Lower leg skin (tissue), 4 donors: Measurements from ENCODE around the gene OR13A1. TPM values are rescaled to one million over a fixed set of nuclear protein-coding genes. Genes with fewer than 3 reads are reported as not detected.
"Not testable (repeated sequence)": the region's sequence is repeated elsewhere in the genome, so short reads cannot be mapped to it uniquely, and the experiment has no call there.

Source experiments
- DNase-seq, 2 donors: peaks; one replicate each; pipeline ENCODE4 v3.0.0-alpha.2; 2019; ENCODE audit warnings: low spot score in 2 of 2
- H3K4me3 ChIP-seq: fragments of 200-600 bp; sonication (generic); 2 replicates; pipeline ENCODE4 v1.5.1; 2017; ENCODE audit warnings: mild to moderate bottlenecking, low read depth; ENCODE audit not compliant: poor library complexity, severe bottlenecking
- POLR2A ChIP-seq, 2 donors: fragments of 450-650 bp; IDR thresholded peaks; one replicate each; pipeline ENCODE4 v1.6.1; 2016 to 2017; ENCODE audit warnings: antibody characterized with exemption in 2 of 2, mild to moderate bottlenecking in 1 of 2, moderate library complexity in 1 of 2
- WGBS, 2 donors: methylation state at CpG; one replicate each; pipeline ENCODE4 v1.1.5; 2018; 5-methylcytosine and 5-hydroxymethylcytosine counted together
- intact Hi-C: fragments of 100-400 bp; cut with DNase I; formaldehyde crosslinking; loops from one replicate; pipeline ENCODE4 v1.15.0; 2023; ENCODE audit warnings: low total_unique reads
- total RNA-seq, 4 donors: library from RNA; depleted of rRNA; stranded (reverse); fragments of >200 nt; gene quantifications; one replicate each; pipeline ENCODE4 v1.1.0, GENCODE V29; 2016
- TF ChIP-seq, protein P1 (sequence below), 3 donors: fragments of 450-650 bp; IDR thresholded peaks; one replicate each; pipeline ENCODE4 v1.5.1; 2016; ENCODE audit warnings: antibody characterized with exemption in 3 of 3, mild to moderate bottlenecking in 3 of 3, moderate library complexity in 2 of 3

OR13A1 gene
- total RNA-seq, 4 donors from 2014 or later: 0.10 TPM; not detected in 3

DNA sequence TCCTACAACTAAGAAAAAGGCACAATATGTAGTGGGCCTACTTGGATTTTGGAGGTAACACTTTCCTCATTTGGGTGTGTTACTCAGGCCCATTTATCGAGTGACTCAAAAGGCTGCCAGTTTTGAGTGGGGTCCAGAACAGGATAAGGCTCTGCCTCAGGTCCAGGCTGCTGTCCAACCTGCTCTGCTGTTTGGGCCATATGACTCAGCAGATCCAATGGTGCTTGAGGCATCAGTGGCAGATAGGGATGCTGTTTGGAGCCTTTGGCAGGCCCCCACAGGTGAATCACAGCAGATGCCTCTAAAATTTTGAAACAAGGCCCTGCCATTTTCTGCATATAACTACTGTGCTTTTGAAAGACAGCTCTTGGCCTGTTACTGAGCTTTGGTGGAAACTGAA is 24.5 kb upstream of the OR13A1 start:
- TF ChIP-seq POLR2A (IDR thresholded peaks at IDR 0.05): no peak
- TF ChIP-seq, protein P1, sequence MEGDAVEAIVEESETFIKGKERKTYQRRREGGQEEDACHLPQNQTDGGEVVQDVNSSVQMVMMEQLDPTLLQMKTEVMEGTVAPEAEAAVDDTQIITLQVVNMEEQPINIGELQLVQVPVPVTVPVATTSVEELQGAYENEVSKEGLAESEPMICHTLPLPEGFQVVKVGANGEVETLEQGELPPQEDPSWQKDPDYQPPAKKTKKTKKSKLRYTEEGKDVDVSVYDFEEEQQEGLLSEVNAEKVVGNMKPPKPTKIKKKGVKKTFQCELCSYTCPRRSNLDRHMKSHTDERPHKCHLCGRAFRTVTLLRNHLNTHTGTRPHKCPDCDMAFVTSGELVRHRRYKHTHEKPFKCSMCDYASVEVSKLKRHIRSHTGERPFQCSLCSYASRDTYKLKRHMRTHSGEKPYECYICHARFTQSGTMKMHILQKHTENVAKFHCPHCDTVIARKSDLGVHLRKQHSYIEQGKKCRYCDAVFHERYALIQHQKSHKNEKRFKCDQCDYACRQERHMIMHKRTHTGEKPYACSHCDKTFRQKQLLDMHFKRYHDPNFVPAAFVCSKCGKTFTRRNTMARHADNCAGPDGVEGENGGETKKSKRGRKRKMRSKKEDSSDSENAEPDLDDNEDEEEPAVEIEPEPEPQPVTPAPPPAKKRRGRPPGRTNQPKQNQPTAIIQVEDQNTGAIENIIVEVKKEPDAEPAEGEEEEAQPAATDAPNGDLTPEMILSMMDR (IDR thresholded peaks at IDR 0.05): no peak
- no peak for DNase-seq
- 55 to 60% methylated on average over 1 of the region's 1 CpG for WGBS, 2 donors
- no peak overlapping the region for H3K4me3 ChIP-seq
- intact Hi-C loops: no loop called here

DNA sequence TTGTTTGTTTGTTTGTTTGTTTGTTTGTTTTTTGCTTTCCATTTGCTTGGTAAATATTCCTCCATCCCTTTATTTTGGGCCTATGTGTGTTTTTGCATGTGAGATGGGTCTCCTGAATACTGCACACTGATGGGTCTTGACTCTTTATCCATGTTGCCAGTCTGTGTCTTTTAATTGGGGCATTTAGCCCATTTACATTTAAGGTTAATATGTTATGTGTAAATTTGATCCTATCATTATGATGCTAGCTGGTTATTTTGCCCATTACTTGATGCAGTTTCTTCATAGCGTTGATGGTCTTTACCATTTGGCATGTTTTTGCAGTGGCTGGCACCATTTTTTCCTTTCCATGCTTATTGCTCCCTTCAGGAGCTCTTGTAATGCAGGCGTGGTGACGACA is 16.4 kb upstream of the OR13A1 start:
- intact Hi-C loops, H3K4me3 ChIP-seq, DNase-seq: not testable (repeated sequence)
- WGBS, 2 donors: 86 to 87% methylated on average over 3 of the region's 3 CpGs

DNA sequence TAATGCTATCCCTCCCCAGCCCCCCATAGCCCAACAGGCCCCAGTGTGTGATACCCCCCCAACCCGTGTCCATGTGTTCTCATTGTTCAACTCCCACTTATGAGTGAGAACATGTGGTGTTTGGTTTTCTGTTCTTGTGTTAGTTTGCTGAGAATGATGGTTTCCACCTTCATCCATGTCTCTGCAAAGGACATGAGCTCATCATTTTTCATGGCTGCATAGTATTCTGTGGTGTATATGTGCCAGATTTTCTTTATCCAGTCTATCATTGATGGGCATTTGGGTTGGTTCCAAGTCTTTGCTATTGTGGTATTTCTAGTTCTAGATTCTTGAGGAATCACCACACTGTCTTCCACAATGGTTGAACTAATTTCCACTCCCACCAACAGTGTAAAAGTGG is 11.5 kb upstream of the OR13A1 start:
- intact Hi-C loops, H3K4me3 ChIP-seq, DNase-seq: not testable (repeated sequence)
- 87 to 92% methylated on average over 1 of the region's 1 CpG for WGBS, 2 donors

DNA sequence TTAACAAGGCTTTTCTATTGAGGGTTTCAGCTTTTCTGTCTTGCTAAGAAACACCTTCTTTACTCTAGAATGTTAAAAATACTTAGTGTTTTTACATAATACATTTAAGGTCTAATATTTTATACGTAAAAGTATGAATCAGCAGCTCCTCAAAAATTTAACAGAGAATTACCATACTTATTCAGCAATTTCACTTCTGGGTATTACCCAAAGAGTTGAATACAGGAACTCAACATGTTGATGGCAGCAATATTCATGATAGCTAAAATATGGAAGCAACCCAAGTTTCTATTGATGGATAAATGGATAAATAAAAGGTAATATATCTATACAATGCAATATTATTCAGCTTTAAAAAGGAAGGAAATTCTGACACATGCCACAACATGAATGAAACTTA is 9.7 kb upstream of the OR13A1 start:
- intact Hi-C loops: no loop called here
- no peak for DNase-seq
- 76 to 83% methylated on average over 1 of the region's 1 CpG for WGBS, 2 donors
- TF ChIP-seq, protein P1 (IDR thresholded peaks at IDR 0.05): no peak
- no peak for TF ChIP-seq POLR2A (IDR thresholded peaks at IDR 0.05)
- no peak overlapping the region for H3K4me3 ChIP-seq

DNA sequence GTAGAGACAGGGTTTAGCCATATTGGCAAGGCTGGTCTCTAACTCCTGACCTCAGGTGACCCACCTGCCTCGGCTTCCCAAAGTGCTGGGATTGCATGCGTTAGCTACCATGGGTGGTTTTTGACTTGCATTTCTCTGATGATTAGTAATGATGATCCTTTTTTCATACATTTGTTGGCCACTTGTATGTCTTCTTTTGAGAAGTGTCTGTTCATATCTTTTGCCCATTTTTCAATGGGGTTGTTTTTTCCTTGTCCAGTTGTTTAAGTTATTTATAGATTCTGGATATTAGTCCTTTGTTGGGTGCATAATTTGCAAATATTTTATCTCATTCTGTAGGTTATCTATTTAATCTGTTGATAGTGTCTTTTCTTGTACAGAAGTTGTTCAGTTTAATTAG is 4.3 kb upstream of the OR13A1 start:
- intact Hi-C loops: no loop called here
- no peak for DNase-seq
- H3K4me3 ChIP-seq: no peak overlapping the region
- TF ChIP-seq POLR2A (IDR thresholded peaks at IDR 0.05): no peak
- TF ChIP-seq, protein P1 (IDR thresholded peaks at IDR 0.05): no peak
- WGBS, 2 donors: 88 to 94% methylated on average over 2 of the region's 2 CpGs

DNA sequence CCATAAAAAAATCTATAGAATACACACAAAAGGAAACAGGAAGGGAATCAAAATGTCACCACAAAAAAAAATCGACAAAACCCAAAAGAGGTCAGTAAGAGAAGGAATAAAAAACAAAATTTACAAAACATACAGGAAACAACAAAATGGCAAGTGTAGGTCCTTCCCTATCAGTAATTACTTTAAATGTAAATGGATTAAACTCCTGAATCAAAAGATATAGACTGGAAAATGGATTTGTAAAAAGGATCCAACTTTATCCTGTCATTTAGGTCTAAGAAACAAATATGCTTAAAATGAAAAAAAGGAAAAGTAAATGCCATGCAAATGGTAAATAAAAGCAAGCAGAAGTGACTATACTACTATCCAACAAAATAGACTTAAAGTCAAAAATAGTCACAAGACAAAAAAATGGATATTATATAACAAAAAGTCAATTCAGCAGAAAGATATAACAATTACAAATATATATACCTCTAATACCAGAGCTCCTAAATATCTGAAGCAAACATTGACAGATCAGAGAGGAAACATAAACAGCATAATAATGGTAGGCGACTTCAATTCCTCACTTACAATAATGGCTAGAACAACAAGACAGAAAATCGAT is 2.0 kb downstream of the OR13A1 start:
- TF ChIP-seq, protein P1 (IDR thresholded peaks at IDR 0.05): no peak
- no peak for TF ChIP-seq POLR2A (IDR thresholded peaks at IDR 0.05)
- no peak overlapping the region for H3K4me3 ChIP-seq
- DNase-seq: no peak
- WGBS, 2 donors: 88% methylated on average over 3 of the region's 3 CpGs
- intact Hi-C loops: no loop called here

DNA sequence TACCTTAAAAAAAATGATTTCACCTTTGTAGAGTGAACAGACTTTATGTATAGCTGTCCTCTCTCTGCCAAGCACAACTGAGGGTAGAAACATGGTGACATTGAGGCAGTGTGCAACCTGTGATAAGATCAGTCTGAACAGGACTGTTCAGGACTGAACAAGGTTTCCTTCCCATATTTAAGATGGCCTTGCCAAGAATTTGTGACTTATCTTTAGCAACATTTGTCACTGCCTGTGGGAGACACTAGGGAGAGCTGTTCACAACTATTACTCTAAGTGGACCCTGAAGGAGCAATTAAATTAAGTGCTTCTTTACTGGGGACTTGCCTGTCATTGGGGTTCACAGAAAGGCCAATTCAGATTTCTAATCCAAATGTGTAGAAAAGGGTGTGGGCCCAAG is 6.7 kb downstream of the OR13A1 start:
- intact Hi-C loops: no loop called here
- TF ChIP-seq POLR2A (IDR thresholded peaks at IDR 0.05): no peak
- TF ChIP-seq, protein P1 (IDR thresholded peaks at IDR 0.05): no peak
- H3K4me3 ChIP-seq: no peak overlapping the region
- no peak for DNase-seq
